NCI-H128 (cell line): Measurements from ENCODE around the gene UBTD2.
"Not testable (repeated sequence)": the region's sequence is repeated elsewhere in the genome, so short reads cannot be mapped to it uniquely, and the experiment has no call there.

ENCODE experiments used
- DNase-seq: peaks from one replicate; lab custom pipeline; 2025; ENCODE audit not compliant: unreplicated experiment; lab: John Stamatoyannopoulos, UW

The UBTD2 gene

GRCh38 chr5:172251419-172251818 lies 32.1 kb downstream of the UBTD2 start:
- DNase-seq: no peak

GRCh38 chr5:172248637-172249036 lies 34.9 kb downstream of the UBTD2 start:
- DNase-seq: no peak

- DNase-seq: no peak
Observed at GRCh38 chr5:172245703-172246125, 37.9 kb downstream of the UBTD2 start.

- no peak for DNase-seq
Observed at GRCh38 chr5:172245046-172245445, 38.5 kb downstream of the UBTD2 start.

GRCh38 chr5:172243302-172243701 lies 40.3 kb downstream of the UBTD2 start:
- no peak for DNase-seq

GRCh38 chr5:172238334-172238733 lies 45.2 kb downstream of the UBTD2 start:
- DNase-seq: no peak

GRCh38 chr5:172235827-172236736 lies 47.5 kb downstream of the UBTD2 start:
- DNase-seq: no peak

GRCh38 chr5:172235132-172235780 lies 48.3 kb downstream of the UBTD2 start:
- DNase-seq: no peak

- no peak for DNase-seq
Observed at GRCh38 chr5:172234031-172234430, 49.5 kb downstream of the UBTD2 start.

GRCh38 chr5:172229904-172230303 lies 53.7 kb downstream of the UBTD2 start:
- DNase-seq: no peak

GRCh38 chr5:172224996-172225395 lies 58.6 kb downstream of the UBTD2 start:
- no peak for DNase-seq

- DNase-seq: no peak
Observed at GRCh38 chr5:172223901-172224873, 59.4 kb downstream of the UBTD2 start.

GRCh38 chr5:172219296-172219695 lies 64.3 kb downstream of the UBTD2 start:
- DNase-seq: no peak

GRCh38 chr5:172216345-172216744 lies 67.2 kb downstream of the UBTD2 start:
- DNase-seq: no peak

- no peak for DNase-seq
Observed at GRCh38 chr5:172213126-172213525, 70.4 kb downstream of the UBTD2 start.

- DNase-seq: no peak
Observed at GRCh38 chr5:172211676-172212075, 71.9 kb downstream of the UBTD2 start.

GRCh38 chr5:172209714-172210113 lies 73.8 kb downstream of the UBTD2 start:
- DNase-seq: no peak

GRCh38 chr5:172207511-172207910 lies 76.1 kb downstream of the UBTD2 start:
- no peak for DNase-seq

- DNase-seq: not testable (repeated sequence)
Observed at GRCh38 chr5:172205984-172206383, 77.6 kb downstream of the UBTD2 start.

GRCh38 chr5:172200476-172200875 lies 83.1 kb downstream of the UBTD2 start:
- no peak for DNase-seq

GRCh38 chr5:172199446-172199845 lies 84.1 kb downstream of the UBTD2 start:
- no peak for DNase-seq
